Suprapubic skin (tissue), 3 donors: ENCODE results near the gene XIAP.

Experiments used
- CTCF ChIP-seq, 2 donors: fragments of 200-600 bp in 1 of 2; fragments of 450-650 bp in 1 of 2; sonication (generic) in 1 of 2; IDR thresholded peaks; one replicate each; pipeline ENCODE4 v1.5.1; 2016 to 2019; ENCODE audit warnings: antibody characterized with exemption in 2 of 2, mild to moderate bottlenecking in 1 of 2, moderate library complexity in 1 of 2
- POLR2AphosphoS5 ChIP-seq, 3 donors: sonication (generic); formaldehyde crosslinking; IDR thresholded peaks; one replicate each; pipeline ENCODE4 v1.6.1; 2017; ENCODE audit warnings: antibody characterized with exemption in 3 of 3

- TF ChIP-seq CTCF (IDR thresholded peaks at IDR 0.05) (no peak), POLR2AphosphoS5 (IDR thresholded peaks at IDR 0.05) (no peak)
Observed at GRCh38 chrX:123906557-123907316, 46.9 kb downstream of the XIAP start.
